ENCODE measurements around the gene LYL1.

Gene LYL1

DNA sequence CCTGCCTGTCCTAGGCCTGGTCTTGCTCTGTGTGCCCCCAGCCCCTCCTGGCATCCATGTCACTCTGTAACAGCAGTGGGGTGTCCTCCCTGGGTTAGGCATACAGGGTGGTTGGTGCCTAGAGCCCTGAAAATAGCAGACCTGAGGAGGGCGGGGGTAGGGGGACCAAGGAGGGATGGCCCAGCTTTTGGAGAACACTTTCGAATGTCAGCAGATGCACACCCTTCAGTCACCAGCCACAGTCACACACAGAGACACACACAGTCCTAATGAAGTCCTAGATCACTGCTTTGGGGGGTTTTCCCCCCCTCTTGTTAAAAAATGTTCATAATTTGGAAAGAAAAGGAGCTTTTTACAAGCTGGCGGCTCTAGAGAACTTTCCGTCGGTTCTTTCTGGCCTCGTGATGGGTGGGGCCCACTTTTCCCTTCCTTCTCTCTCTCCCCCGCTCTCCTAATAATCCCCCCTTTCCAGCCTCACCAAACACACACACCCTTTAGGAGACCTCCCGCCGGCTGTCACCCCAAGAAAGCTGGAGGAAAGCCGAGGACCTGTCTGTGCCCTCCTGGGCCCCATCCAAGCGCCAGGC, 47.9 kb downstream of the LYL1 start:
- no peak for DNase-seq

DNA sequence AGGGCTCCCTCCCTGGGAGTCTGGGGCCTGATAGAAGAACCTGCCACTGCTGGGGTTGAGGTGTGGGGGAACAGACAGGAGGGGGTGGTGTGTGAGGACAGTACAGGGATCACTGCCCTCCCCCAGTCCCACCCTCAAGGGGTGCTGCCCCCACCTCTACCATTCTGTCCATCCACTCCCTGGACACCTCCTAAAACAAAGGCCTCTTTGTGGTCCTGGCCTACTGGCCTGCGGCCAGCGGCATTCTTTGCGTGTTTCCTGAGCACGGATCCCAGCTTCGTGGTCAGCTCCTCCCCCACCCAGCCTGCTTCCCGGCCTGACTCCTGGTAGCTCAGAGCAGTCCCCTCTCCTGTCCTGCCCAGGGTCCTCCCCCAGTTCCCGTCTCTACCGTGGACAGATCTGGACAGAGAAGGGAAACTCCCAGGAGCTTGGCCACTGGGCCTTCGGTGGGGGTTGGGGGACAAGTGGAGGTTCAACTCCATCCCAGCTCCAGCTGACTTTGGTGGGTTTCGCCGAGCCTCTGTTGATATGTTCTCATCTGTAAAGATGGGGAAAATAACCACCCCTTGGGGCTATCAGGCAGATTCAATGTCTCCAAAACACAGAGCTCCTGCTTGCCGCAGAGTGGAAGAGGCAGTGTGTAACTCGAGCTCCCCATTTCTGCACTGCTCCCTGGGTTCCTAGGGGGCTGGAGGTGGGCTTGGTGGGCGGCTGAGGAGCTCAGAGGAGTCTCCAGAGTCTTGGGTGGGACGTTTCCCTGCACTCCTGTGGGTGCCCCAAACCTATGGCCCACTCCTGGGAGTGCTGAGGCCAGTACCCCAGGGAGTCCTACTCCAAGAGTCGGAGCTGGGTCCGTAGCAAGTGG, 48.7 kb downstream of the LYL1 start:
- DNase-seq, result no peak

DNA sequence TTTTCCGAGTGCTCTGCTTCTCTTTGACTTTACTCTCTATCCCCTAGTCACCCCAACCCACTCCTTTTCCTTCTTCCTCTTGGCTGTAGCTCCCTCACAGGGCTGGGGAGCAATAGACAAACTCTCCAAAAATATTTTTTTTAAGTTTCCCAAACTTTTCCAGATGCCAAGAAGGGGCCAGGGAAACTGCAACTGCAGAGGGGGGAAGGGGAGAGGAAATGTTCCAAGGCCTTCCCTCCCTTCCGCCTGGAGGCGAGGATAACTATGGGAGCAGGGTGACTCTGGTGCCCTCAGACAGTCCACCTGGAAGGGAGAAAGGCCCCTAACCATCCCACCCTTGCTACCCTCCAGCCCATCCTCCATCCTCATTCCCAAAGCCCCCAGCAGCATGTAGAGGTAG, 49.4 kb downstream of the LYL1 start:
- DNase-seq, result no peak

DNA sequence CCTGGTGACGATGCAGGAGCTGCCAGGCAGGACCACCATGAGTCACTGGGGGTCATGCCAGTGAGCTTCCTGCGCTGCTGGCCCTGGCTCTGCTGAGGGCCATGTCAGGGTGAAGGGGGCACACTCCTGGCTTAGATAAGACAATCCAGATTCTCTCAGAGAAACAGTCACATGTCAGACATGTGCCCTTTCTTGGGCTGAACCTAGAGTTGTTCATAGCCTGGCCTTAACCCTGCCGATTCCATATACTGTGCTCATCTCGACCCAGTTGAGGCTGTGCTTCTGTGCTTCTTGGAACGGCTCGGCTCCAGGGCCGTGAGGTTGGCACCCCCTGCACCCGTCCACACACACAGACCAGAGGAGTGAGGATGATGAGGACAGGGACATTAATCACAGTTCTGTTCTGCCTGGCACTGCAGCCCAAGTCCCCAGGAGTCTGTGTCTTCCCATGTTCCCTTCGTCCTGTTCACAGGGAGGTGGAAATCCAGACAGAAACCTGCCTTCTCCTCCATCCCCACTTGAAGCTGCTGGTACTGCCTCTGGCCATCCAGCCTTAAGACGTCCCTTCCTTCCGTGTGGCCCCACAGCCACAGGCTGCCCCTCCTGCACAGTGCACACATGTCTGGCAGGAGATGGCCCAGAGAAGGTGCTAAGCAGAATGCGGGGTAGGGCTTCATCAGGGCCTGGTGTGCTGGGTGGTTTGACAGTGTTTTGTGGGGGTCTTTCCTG, 50.0 kb downstream of the LYL1 start:
- DNase-seq, result no peak

DNA sequence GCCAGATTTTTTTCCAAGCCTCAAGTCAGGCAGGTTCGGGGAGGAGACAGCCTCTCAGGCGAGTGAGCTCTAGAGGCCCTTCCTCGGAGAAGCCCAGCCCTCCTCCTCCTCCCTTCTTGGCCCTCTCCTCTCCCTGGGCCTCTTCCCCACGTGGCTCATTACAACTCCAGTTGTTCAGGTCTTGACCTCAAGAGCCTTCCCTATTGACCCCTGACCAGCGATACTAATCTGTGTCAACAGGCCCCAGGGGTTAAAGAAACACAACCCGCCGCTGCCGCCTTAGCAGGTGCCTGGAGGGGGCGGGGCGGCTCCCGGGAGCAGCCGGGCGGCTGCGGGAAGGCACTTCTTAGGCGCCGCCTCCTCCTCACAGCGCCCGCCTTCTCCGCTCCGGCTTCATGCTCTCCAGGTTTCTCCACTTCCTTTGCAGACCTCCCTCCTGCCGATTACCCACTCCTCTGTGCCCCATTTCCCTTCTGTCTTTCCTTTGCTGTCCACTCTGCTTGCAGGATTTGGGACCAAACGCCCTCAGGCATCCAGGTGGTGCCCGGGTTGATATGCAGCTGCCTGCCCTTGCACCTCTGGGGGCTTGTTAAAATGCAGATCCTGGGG, 51.0 kb downstream of the LYL1 start:
- DNase-seq, result no peak

DNA sequence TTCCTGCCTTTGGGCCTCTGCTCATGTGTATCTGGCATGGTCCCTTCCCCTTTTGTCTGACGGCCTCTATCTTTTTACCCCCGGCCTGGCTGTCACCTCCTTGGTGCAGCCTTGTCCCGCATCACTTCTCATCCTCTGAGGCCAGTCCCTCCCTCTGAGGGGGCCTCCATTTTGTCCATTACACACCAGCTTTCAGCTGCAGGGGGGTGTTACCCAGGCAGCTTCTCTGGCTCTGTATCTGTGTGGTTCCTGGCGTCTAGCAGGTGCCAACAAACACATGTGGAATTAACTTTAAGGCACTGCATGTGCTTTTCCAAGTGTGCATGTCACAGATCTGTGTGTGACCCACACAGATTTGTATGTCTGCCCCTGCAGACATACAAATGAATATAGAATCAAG, 52.4 kb downstream of the LYL1 start:
- DNase-seq, result no peak
